ENCODE results near the gene ACACA.

- no peak for TF ChIP-seq ZNF699 (CRISPR knock-in tag; IDR thresholded peaks at IDR 0.05; ENCODE audit: insufficient replicate concordance)
- TF ChIP-seq ERF (CRISPR knock-in tag; IDR thresholded peaks at IDR 0.05), result no peak
- TF ChIP-seq NBN (IDR thresholded peaks at IDR 0.05; ENCODE audit: low read depth), result no peak
- TF ChIP-seq TEAD4 (IDR thresholded peaks at IDR 0.05; ENCODE audit: low read length), result no peak
- TF ChIP-seq TEAD4 (CRISPR knock-in tag; IDR thresholded peaks at IDR 0.05; ENCODE audit: borderline replicate concordance), result no peak
- no peak for TF ChIP-seq EZH2 (IDR thresholded peaks at IDR 0.05; ENCODE audit: borderline replicate concordance, low read depth, low read length)
- TF ChIP-seq, protein P1, sequence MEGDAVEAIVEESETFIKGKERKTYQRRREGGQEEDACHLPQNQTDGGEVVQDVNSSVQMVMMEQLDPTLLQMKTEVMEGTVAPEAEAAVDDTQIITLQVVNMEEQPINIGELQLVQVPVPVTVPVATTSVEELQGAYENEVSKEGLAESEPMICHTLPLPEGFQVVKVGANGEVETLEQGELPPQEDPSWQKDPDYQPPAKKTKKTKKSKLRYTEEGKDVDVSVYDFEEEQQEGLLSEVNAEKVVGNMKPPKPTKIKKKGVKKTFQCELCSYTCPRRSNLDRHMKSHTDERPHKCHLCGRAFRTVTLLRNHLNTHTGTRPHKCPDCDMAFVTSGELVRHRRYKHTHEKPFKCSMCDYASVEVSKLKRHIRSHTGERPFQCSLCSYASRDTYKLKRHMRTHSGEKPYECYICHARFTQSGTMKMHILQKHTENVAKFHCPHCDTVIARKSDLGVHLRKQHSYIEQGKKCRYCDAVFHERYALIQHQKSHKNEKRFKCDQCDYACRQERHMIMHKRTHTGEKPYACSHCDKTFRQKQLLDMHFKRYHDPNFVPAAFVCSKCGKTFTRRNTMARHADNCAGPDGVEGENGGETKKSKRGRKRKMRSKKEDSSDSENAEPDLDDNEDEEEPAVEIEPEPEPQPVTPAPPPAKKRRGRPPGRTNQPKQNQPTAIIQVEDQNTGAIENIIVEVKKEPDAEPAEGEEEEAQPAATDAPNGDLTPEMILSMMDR (IDR thresholded peaks at IDR 0.05 in 2 of 3, conservative IDR thresholded peaks at IDR 0.05 in 1 of 3; ENCODE audit: insufficient read depth in 2 of 3, low read depth in 1 of 3, low read length in 3 of 3), result no peak
- no peak for TF ChIP-seq POLR2A (conservative IDR thresholded peaks at IDR 0.05)
Observed at GRCh38 chr17:37101306-37101705, 305.3 kb downstream of the ACACA start.

Measured in K562 (cell line).